Keratinocyte (primary cell): ENCODE measurements around the gene NSMCE1. TPM values are rescaled to one million over a fixed set of nuclear protein-coding genes. Genes with fewer than 3 reads are reported as not detected.

Experiments
- DNase-seq: peaks from one replicate; pipeline ENCODE4 v3.0.0-alpha.2; 2011; ENCODE audit warnings: low read depth, missing footprints, low spot score
- FAIRE-seq: peaks from 2 replicates; lab custom pipeline; 2011; peaks lifted over from hg19 to GRCh38; lab: Jason Lieb, UNC
- H2AFZ ChIP-seq: 2 replicates; pipeline ENCODE4 v1.6.0; 2012; ENCODE audit warnings: low read length, control low read depth, inconsistent platforms; ENCODE audit not compliant: control insufficient read depth
- H3K27ac ChIP-seq: 2 replicates; pipeline ENCODE4 v1.5.1; 2011; ENCODE audit warnings: low read length; ENCODE audit not compliant: control insufficient read depth, insufficient read depth
- H3K27me3 ChIP-seq: 3 replicates; pipeline ENCODE4 v1.6.0; 2011; ENCODE audit warnings: low read length; ENCODE audit not compliant: control insufficient read depth, insufficient read depth; ENCODE audit errors: extremely low read depth
- H3K36me3 ChIP-seq, 2 experiments: 2 replicates in 1 of 2; 3 replicates in 1 of 2; pipeline ENCODE4 v1.5.1; 2011; ENCODE audit warnings: low read length in 2 of 2, mild to moderate bottlenecking in 1 of 2; ENCODE audit not compliant: control insufficient read depth in 2 of 2, insufficient read depth in 2 of 2; ENCODE audit errors: extremely low read depth in 1 of 2
- H3K4me1 ChIP-seq: 3 replicates; pipeline ENCODE4 v1.5.1; 2011; ENCODE audit warnings: low read length; ENCODE audit not compliant: control insufficient read depth, insufficient read depth; ENCODE audit errors: extremely low read depth
- H3K4me2 ChIP-seq: 3 replicates; pipeline ENCODE4 v1.6.0; 2011; ENCODE audit warnings: low read depth, low read length; ENCODE audit not compliant: control insufficient read depth, insufficient read depth; ENCODE audit errors: extremely low read depth
- H3K4me3 ChIP-seq, 3 experiments: fragments of 200-600 bp in 1 of 3; sonication (generic) in 1 of 3; 2 replicates in 2 of 3; 3 replicates in 1 of 3; pipeline ENCODE4 v1.5.1; 2011 to 2016; ENCODE audit warnings: low read length in 3 of 3, mild to moderate bottlenecking in 3 of 3, control low read depth in 2 of 3, inconsistent platforms in 1 of 3, low read depth in 1 of 3, mixed read lengths in 1 of 3, mixed run types in 1 of 3, moderate library complexity in 1 of 3; ENCODE audit not compliant: control insufficient read depth in 2 of 3, insufficient read depth in 2 of 3; ENCODE audit errors: extremely low read depth in 1 of 3
- H3K79me2 ChIP-seq: 2 replicates; pipeline ENCODE4 v1.6.0; 2012; ENCODE audit warnings: low read length; ENCODE audit not compliant: control insufficient read depth, insufficient read depth
- H3K9ac ChIP-seq: 3 replicates; pipeline ENCODE4 v1.6.0; 2011; ENCODE audit warnings: low read length; ENCODE audit not compliant: control insufficient read depth, insufficient read depth; ENCODE audit errors: extremely low read depth
- H3K9me1 ChIP-seq: 3 replicates; pipeline ENCODE4 v1.6.0; 2011; ENCODE audit warnings: low read length; ENCODE audit not compliant: control insufficient read depth, insufficient read depth; ENCODE audit errors: extremely low read depth
- H3K9me3 ChIP-seq: 2 replicates; pipeline ENCODE4 v1.5.1; 2012; ENCODE audit warnings: low read depth, low read length; ENCODE audit not compliant: control insufficient read depth
- H4K20me1 ChIP-seq: 3 replicates; pipeline ENCODE4 v1.6.0; 2011; ENCODE audit warnings: low read length; ENCODE audit not compliant: control insufficient read depth, insufficient read depth; ENCODE audit errors: extremely low read depth
- CTCF ChIP-seq, 3 experiments: IDR thresholded peaks in 1 of 3; conservative IDR thresholded peaks in 1 of 3; optimal IDR thresholded peaks in 1 of 3; 2 replicates in 2 of 3; 3 replicates in 1 of 3; pipeline versions ENCODE3 to v1.5.1; 2011; ENCODE audit warnings: low read length in 3 of 3, mild to moderate bottlenecking in 3 of 3, moderate library complexity in 2 of 3, control low read depth in 1 of 3, inconsistent platforms in 1 of 3; ENCODE audit not compliant: insufficient read depth in 2 of 3; ENCODE audit errors: extremely low read depth in 1 of 3
- EZH2 ChIP-seq: IDR thresholded peaks from one replicate; pipeline ENCODE4 v1.6.1; 2012; ENCODE audit warnings: inconsistent platforms, mild to moderate bottlenecking, low read length, moderate library complexity
- dilution Hi-C: fragments of 300-500 bp; cut with MboI; formaldehyde crosslinking; loops from one replicate; pipeline ENCODE4 v1.7.0; 2020; ENCODE audit warnings: low sequenced_read_pairs; ENCODE audit not compliant: extremely low pct_ligation_motif_present
- polyA plus RNA-seq, 5 experiments: library from polyadenylated mRNA; depleted of rRNA in 3 of 5; stranded (reverse) in 3 of 5; stranded (forward) in 1 of 5; unstranded in 1 of 5; fragments of >200 nt; gene quantifications; 1 replicate in 1 of 5; 2 replicates in 3 of 5; 3 replicates in 1 of 5; pipeline versions ENCODE4 v1.2.1 to v1.2.3, GENCODE V29; 2011 to 2012; ENCODE audit warnings: missing spikeins in 2 of 5, low read depth in 1 of 5, low replicate concordance in 1 of 5

NSMCE1 gene
- polyA plus RNA-seq, 1 donor (not counting 4 experiments of a cell fraction or from before 2014, with no cell fraction given): 55.9 TPM

- H3K27ac ChIP-seq: no peak overlapping the region
- no peak overlapping the region for H2AFZ ChIP-seq
- no peak overlapping the region for H3K4me2 ChIP-seq
- H3K4me3 ChIP-seq: no peak overlapping the region
- H3K27me3 ChIP-seq: no peaks in the 10 kb centered on the region
- peaks cover 6 to 22% of the 10 kb centered on the region in 2 experiments for H3K36me3 ChIP-seq
- FAIRE-seq (no peak), DNase-seq (no peak)
- no peak for TF ChIP-seq CTCF (optimal IDR thresholded peaks at IDR 0.05 in 1 of 3, IDR thresholded peaks at IDR 0.05 in 1 of 3, conservative IDR thresholded peaks at IDR 0.05 in 1 of 3; ENCODE audit: extremely low read depth in 1 of 3, insufficient read depth in 2 of 3, low read length in 3 of 3)
- no peak for TF ChIP-seq EZH2
- H3K9me1 ChIP-seq: no peaks in the 10 kb centered on the region
- peaks cover 10% of the 10 kb centered on the region for H3K4me1 ChIP-seq
- no peak overlapping the region for H3K9ac ChIP-seq
- no peaks in the 10 kb centered on the region for H3K79me2 ChIP-seq
- no peaks in the 10 kb centered on the region for H3K9me3 ChIP-seq
- dilution Hi-C loops: no loop called here
- no peaks in the 10 kb centered on the region for H4K20me1 ChIP-seq
Observed at GRCh38 chr16:27223701-27224100, 44.9 kb downstream of the NSMCE1 start.

- Histone ChIP-seq H4K20me1 (no peaks in the 10 kb centered on the region), H3K9ac (no peak overlapping the region), H3K36me3 (peaks cover 6 to 22% of the 10 kb centered on the region in 2 experiments), H3K79me2 (no peaks in the 10 kb centered on the region), H2AFZ (no peak overlapping the region), H3K27me3 (no peaks in the 10 kb centered on the region), H3K4me2 (no peak overlapping the region), H3K4me1 (peaks cover 10% of the 10 kb centered on the region), H3K9me3 (no peaks in the 10 kb centered on the region), H3K4me3 (no peak overlapping the region), H3K9me1 (no peaks in the 10 kb centered on the region), H3K27ac (no peak overlapping the region)
- FAIRE-seq (no peak), DNase-seq (no peak)
- TF ChIP-seq CTCF (optimal IDR thresholded peaks at IDR 0.05 in 1 of 3, IDR thresholded peaks at IDR 0.05 in 1 of 3, conservative IDR thresholded peaks at IDR 0.05 in 1 of 3; ENCODE audit: extremely low read depth in 1 of 3, insufficient read depth in 2 of 3, low read length in 3 of 3) (peak in 1 of 3 experiments; percentile 20), EZH2 (no peak)
- dilution Hi-C loops: no loop called here
Observed at GRCh38 chr16:27223226-27223610, 45.4 kb downstream of the NSMCE1 start.
